Measurements from ENCODE around the gene IRF9. TPM values are rescaled to one million over a fixed set of nuclear protein-coding genes. Genes with fewer than 3 reads are reported as not detected.

The IRF9 gene
- 43.9 and 55.4 TPM in 2 replicates for total RNA-seq

GRCh38 chr14:24160850-24161804 is at the start of gene IRF9:
Gene IRF9, plus strand, starts transcription at chr14:24161265. Its CDS starts 880 bp downstream, at chr14:24162145.

GRCh38 chr14:24114532-24115421 is 46.3 kb upstream of the IRF9 start, which contains the start of the genes DCAF11 and NRL:
Gene DCAF11, plus strand, starts transcription at chr14:24114777. Its CDS starts 818 bp downstream, at chr14:24115595.
Gene NRL, minus strand, starts transcription at chr14:24114949. Its CDS starts 32,101 bp downstream, at chr14:24082848.

GRCh38 chr14:24130380-24130716 is 30.7 kb upstream of the IRF9 start, which contains the start of gene FITM1:
Gene FITM1, plus strand, starts transcription at chr14:24130659. Its CDS starts 905 bp downstream, at chr14:24131564.

GRCh38 chr14:24135834-24136683 is 25.0 kb upstream of the IRF9 start, which contains the start of gene PSME1:
Gene PSME1, plus strand, starts transcription at chr14:24136194. Its CDS starts 69 bp downstream, at chr14:24136263.

GRCh38 chr14:24141097-24141880 is 19.8 kb upstream of the IRF9 start, which contains the start of gene EMC9:
Gene EMC9, minus strand, starts transcription at chr14:24141591. Its CDS starts 287 bp downstream, at chr14:24141304.

GRCh38 chr14:24146453-24146977 is 14.6 kb upstream of the IRF9 start, which contains the start of gene PSME2:
Gene PSME2, minus strand, starts transcription at chr14:24146610. Its CDS starts 29 bp downstream, at chr14:24146581.

GRCh38 chr14:24146978-24147760 is 13.9 kb upstream of the IRF9 start, which contains the start of gene RNF31:
Gene RNF31, plus strand, starts transcription at chr14:24147498. Its CDS starts 201 bp downstream, at chr14:24147699.

GRCh38 chr14:24171422-24172260 is 10.6 kb downstream of the IRF9 start, which contains the start of gene REC8:
Gene REC8, plus strand, starts transcription at chr14:24172080. Its CDS starts 473 bp downstream, at chr14:24172553.

GRCh38 chr14:24188251-24189058 is 27.4 kb downstream of the IRF9 start, which contains the start of gene IPO4:
Gene IPO4, minus strand, starts transcription at chr14:24188816. Its CDS starts 29 bp downstream, at chr14:24188787.

GRCh38 chr14:24195186-24196070 is 34.4 kb downstream of the IRF9 start, which contains the start of gene TM9SF1:
Gene TM9SF1, minus strand, starts transcription at chr14:24195441. Its CDS starts 422 bp downstream, at chr14:24195019.

GRCh38 chr14:24212924-24213865 is 52.1 kb downstream of the IRF9 start, which contains the start of gene CHMP4A:
Gene CHMP4A, minus strand, starts transcription at chr14:24213488. Its CDS starts 49 bp downstream, at chr14:24213439.

GRCh38 chr14:24215495-24216344 is 54.7 kb downstream of the IRF9 start, which contains the start of gene MDP1:
Gene MDP1, minus strand, starts transcription at chr14:24216066. Its CDS starts 111 bp downstream, at chr14:24215955.

